Bronchial epithelial cell (primary cell): ENCODE measurements around the gene RTL3. TPM values are rescaled to one million over a fixed set of nuclear protein-coding genes. Genes with fewer than 3 reads are reported as not detected.

ENCODE experiments used
- DNase-seq: peaks from one replicate; pipeline ENCODE4 v3.0.0-alpha.2; 2010; ENCODE audit warnings: low read depth
- FAIRE-seq: peaks from 2 replicates; lab custom pipeline; 2011; peaks lifted over from hg19 to GRCh38; lab: Jason Lieb, UNC
- H3K27me3 ChIP-seq: 2 replicates; pipeline ENCODE4 v1.5.1; 2011; ENCODE audit warnings: low read length; ENCODE audit not compliant: control insufficient read depth, insufficient read depth
- H3K36me3 ChIP-seq: 2 replicates; pipeline ENCODE4 v1.5.1; 2011; ENCODE audit warnings: low read length; ENCODE audit not compliant: control insufficient read depth, insufficient read depth
- H3K4me3 ChIP-seq: 2 replicates; pipeline ENCODE4 v1.5.1; 2011; ENCODE audit warnings: mild to moderate bottlenecking, low read depth, low read length, control low read depth
- total RNA-seq: library from RNA; depleted of rRNA; stranded (reverse); fragments of >200 nt; gene quantifications from 2 replicates; pipeline ENCODE4 v1.2.1, GENCODE V29; 2014
- TF ChIP-seq, protein P1 (sequence below): IDR thresholded peaks from 2 replicates; pipeline ENCODE4 v1.5.1; 2011; ENCODE audit warnings: mild to moderate bottlenecking, moderate library complexity, low read length, control low read depth, inconsistent platforms; ENCODE audit not compliant: insufficient read depth, severe bottlenecking

RTL3 gene
- total RNA-seq, 1 donor from 2014 or later, result not detected

GRCh38 chrX:78614264-78614663, 44.9 kb downstream of the RTL3 start:
- DNase-seq (no peak), FAIRE-seq (no peak)
- no peaks in the 10 kb centered on the region for H3K36me3 ChIP-seq
- no peak overlapping the region for H3K4me3 ChIP-seq
- H3K27me3 ChIP-seq, result no peaks in the 10 kb centered on the region
- TF ChIP-seq, protein P1, sequence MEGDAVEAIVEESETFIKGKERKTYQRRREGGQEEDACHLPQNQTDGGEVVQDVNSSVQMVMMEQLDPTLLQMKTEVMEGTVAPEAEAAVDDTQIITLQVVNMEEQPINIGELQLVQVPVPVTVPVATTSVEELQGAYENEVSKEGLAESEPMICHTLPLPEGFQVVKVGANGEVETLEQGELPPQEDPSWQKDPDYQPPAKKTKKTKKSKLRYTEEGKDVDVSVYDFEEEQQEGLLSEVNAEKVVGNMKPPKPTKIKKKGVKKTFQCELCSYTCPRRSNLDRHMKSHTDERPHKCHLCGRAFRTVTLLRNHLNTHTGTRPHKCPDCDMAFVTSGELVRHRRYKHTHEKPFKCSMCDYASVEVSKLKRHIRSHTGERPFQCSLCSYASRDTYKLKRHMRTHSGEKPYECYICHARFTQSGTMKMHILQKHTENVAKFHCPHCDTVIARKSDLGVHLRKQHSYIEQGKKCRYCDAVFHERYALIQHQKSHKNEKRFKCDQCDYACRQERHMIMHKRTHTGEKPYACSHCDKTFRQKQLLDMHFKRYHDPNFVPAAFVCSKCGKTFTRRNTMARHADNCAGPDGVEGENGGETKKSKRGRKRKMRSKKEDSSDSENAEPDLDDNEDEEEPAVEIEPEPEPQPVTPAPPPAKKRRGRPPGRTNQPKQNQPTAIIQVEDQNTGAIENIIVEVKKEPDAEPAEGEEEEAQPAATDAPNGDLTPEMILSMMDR, result no peak

Other genes with a start within 250 kb of the RTL3 start
- not detected in 2 replicates for gene LPAR4, start 88.4 kb upstream of the RTL3 start, total RNA-seq